NB4 (cell line): ENCODE results near the gene TRUB2.
"Not testable (repeated sequence)": the region's sequence is repeated elsewhere in the genome, so short reads cannot be mapped to it uniquely, and the experiment has no call there.

ENCODE experiments used
- DNase-seq: peaks from one replicate; pipeline ENCODE4 v3.0.0; 2010; ENCODE audit warnings: low read depth
- H3K4me3 ChIP-seq: one replicate; pipeline ENCODE4 v1.5.1; 2011; ENCODE audit warnings: mild to moderate bottlenecking, low read depth, low read length, moderate library complexity
- CTCF ChIP-seq: IDR thresholded peaks from one replicate; pipeline ENCODE4 v1.5.1; 2012; ENCODE audit warnings: low read depth, low read length
- MYC ChIP-seq: IDR thresholded peaks from 2 replicates; pipeline ENCODE4 v1.6.1; 2011; ENCODE audit warnings: low read depth, low read length
- POLR2A ChIP-seq: IDR thresholded peaks from 2 replicates; pipeline ENCODE4 v1.6.1; 2011; ENCODE audit warnings: mild to moderate bottlenecking; ENCODE audit not compliant: insufficient read length; ENCODE audit errors: extremely low read depth
- TF ChIP-seq, protein P1 (sequence below): IDR thresholded peaks from 2 replicates; pipeline ENCODE4 v1.6.1; 2011; ENCODE audit warnings: low read depth, low read length

Gene TRUB2

DNA sequence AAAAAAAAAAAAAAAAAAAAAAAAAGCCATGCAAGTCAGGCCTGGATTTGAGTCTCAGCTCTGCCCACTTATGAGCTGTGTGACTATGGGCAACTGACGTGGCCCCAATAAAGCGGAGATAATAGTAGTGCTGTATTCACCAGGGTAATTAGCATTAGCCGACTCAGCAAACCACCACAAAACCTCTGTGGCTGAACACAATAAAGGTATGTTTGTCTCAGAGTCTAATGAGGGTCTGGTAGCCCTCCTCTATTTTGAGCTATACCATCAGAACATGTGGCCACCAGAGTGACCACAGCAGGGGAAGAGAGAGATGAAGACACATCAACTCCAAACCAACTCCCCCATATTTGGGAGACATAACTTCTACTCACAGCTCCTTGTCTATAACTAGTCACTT is 30.2 kb downstream of the TRUB2 start:
- TF ChIP-seq POLR2A, result no peak
- no peak for TF ChIP-seq CTCF
- TF ChIP-seq, protein P1, sequence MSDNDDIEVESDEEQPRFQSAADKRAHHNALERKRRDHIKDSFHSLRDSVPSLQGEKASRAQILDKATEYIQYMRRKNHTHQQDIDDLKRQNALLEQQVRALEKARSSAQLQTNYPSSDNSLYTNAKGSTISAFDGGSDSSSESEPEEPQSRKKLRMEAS, result no peak
- no peak for TF ChIP-seq MYC
- DNase-seq, result no peak
- no peak overlapping the region for H3K4me3 ChIP-seq

- no peak for DNase-seq
- TF ChIP-seq MYC (no peak), POLR2A (no peak), CTCF (no peak)
- TF ChIP-seq, protein P1, result no peak
- H3K4me3 ChIP-seq, result no peak overlapping the region
These were observed 33.8 kb downstream of the TRUB2 start for GRCh38 chr9:128288273-128289004.

DNA sequence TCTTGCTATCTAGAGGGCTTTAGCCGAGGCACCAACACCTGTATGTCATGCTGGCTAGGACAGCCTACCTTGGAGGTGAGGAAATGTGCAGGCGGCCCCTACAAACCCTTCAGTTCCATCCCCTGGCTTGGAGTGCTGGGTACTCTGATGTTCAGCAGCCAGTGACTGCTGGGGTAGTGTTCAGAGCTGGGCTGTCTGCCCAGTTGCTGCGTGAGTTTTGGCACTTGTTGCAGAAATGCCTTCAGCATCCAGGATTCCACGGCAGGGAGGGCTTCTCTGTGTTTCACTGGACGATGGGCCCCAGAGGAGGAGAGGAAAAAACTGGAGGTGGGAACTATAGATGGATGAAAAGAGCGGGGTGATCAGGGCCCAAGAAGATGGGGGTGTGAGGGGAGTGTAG is 35.8 kb downstream of the TRUB2 start:
- DNase-seq, result no peak
- no peak overlapping the region for H3K4me3 ChIP-seq
- TF ChIP-seq, protein P1, result no peak

DNA sequence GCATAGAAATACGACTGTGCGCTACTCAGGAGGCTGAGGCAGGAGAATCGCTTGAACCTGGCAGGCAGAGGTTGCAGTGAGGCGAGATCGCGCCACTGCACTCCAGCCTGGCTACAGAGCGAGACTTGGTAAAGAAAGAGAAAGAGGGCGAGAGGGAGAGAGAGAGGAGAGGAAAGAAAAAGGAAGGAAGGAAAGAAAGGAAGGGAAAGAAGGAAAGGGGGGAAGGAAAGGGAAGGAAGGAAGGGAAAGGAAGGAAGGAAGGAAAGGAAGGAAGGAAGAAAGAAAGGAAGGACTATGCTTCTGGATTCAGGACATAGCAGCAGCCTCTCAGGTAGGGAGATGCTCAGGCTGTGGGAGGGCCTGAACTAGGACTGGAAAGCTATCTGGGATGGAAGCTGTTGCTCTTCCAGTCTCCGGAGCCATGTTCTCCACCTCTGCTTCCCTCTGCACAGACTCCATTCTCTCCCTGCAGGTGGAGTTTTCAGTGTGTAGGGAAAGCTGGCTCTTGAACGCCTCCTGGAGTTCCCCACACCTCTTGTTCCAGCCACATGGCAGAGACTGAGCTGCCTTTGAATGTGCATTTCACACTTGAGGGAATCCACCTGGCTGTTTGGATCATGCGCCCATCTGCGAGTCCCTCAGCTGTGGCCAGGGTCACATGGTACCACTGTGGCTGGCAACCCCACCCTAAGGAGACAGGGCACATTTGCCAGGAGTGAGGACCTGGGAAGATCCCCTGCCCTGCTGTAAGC is 37.0 kb downstream of the TRUB2 start:
- TF ChIP-seq MYC, result no peak
- TF ChIP-seq, protein P1, result no peak
- TF ChIP-seq CTCF, result no peak
- TF ChIP-seq POLR2A, result no peak
- DNase-seq, result no peak

DNA sequence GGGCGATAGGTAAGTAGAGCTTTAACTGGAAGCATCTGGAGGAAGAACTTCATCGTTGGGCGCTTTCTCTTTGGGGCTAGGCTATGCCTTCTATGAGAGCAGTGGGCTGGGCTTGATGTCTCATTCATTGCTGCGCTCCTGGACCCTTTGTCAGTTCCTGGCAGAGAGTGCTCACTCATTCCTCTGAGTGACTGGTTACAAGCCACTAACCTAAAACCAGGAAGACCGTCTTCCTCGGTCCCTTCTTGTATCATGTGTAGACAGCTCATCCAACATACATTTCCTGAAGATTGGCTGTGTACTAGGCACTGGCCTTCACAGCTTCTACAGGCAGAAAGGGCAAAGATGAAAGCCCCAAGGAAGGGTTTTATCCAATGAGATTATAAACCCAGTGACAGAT is 39.7 kb downstream of the TRUB2 start:
- DNase-seq, result no peak
- TF ChIP-seq CTCF (no peak), MYC (no peak), POLR2A (no peak)
- TF ChIP-seq, protein P1, result no peak
- no peak overlapping the region for H3K4me3 ChIP-seq

More for the DNA sequence above, 37.0 kb downstream of the TRUB2 start:
- no peak overlapping the region for H3K4me3 ChIP-seq

- no peak overlapping the region for H3K4me3 ChIP-seq
- peak; percentile 89 for DNase-seq
- TF ChIP-seq POLR2A (no peak), MYC (peak; percentile 72)
- TF ChIP-seq, protein P1, result peak; percentile 51; the same call in 1 of the 2 replicates
These were observed 42.1 kb downstream of the TRUB2 start for GRCh38 chr9:128280084-128280622.

DNA sequence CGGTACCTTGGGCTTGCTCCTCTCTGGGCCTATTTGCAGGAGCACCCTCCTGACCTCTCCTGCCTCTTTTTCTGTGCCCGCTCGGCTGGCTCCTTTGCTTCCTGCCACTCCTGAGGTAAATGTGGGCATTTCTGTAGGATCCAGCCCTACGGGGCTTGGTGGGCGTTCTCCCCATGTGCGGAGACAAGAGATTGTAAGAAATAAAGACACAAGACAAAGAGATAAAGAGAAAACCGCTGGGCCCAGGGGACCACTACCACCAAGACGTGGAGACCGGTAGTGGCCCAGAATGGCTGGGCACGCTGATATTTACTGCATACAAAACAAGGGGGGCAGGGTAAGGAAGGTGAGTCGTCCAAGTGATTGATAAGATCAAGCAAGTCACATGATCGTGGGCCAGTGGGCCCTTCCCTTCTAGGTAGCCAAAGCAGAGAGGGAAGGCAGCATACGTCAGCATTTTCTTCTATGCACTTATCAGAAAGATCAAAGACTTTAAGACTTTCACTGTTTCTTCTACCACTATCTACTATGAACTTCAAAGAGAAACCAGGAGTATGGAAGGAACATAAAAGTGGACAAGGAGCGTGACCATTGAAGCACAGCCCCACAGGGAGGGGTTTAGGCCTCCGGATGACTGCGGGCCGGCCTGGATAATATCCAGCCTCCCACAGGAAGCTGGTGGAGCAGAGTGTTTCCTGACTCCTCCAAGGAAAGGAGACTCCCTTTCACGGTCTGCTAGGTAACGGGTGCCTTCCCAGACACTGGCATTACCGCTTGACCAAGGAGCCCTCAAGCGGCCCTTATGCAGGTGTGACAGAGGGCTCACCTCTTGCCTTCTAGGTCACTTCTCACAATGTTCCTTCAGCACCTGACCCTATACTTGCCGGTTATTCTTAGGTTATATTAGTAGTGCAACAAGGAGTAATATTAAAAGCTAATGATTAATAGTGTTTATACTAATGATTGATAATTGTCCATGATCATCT is 42.9 kb downstream of the TRUB2 start:
- H3K4me3 ChIP-seq, DNase-seq: not testable (repeated sequence)
